OCI-LY3 (cell line): Measurements from ENCODE around the gene MALAT1.

Experiments
- EZH2phosphoT487 ChIP-seq: fragments of 200-600 bp; shearing (Covaris generic); IDR thresholded peaks from 2 replicates; pipeline ENCODE4 v1.6.1; 2018; ENCODE audit warnings: antibody characterized with exemption, mixed run types, low read depth
- TF ChIP-seq, protein P1 (sequence below): fragments of 200-600, 300-600 bp; sonication (generic); IDR thresholded peaks from 2 replicates; pipeline ENCODE4 v1.5.1; 2014; ENCODE audit warnings: antibody characterized with exemption, low read length, low read depth

GRCh38 chr11:65497141-65498041 is 1.5 kb upstream of the MALAT1 start:
- TF ChIP-seq, protein P1, sequence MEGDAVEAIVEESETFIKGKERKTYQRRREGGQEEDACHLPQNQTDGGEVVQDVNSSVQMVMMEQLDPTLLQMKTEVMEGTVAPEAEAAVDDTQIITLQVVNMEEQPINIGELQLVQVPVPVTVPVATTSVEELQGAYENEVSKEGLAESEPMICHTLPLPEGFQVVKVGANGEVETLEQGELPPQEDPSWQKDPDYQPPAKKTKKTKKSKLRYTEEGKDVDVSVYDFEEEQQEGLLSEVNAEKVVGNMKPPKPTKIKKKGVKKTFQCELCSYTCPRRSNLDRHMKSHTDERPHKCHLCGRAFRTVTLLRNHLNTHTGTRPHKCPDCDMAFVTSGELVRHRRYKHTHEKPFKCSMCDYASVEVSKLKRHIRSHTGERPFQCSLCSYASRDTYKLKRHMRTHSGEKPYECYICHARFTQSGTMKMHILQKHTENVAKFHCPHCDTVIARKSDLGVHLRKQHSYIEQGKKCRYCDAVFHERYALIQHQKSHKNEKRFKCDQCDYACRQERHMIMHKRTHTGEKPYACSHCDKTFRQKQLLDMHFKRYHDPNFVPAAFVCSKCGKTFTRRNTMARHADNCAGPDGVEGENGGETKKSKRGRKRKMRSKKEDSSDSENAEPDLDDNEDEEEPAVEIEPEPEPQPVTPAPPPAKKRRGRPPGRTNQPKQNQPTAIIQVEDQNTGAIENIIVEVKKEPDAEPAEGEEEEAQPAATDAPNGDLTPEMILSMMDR = no peak
- TF ChIP-seq EZH2phosphoT487 = no peak
